Tibial artery (tissue), 4 donors: ENCODE results near the gene SERGEF.

Experiments used
- DNase-seq, 2 donors: peaks; one replicate each; pipeline ENCODE4 v3.0.0-alpha.2; 2019
- H3K27ac ChIP-seq, 2 donors: fragments of 200-600 bp; sonication (generic) in 1 of 2; 1 replicate in 1 of 2; 2 replicates in 1 of 2; pipeline ENCODE4 v1.5.1; 2018 to 2019; ENCODE audit warnings: mild to moderate bottlenecking in 1 of 2
- H3K27me3 ChIP-seq, 2 donors: fragments of 200-600 bp; sonication (generic) in 1 of 2; one replicate each; pipeline versions ENCODE4 v1.5.1 to v1.6.0; 2016 to 2019
- H3K36me3 ChIP-seq, 3 donors: fragments of 200-600 bp; sonication (generic) in 2 of 3; one replicate each; pipeline ENCODE4 v1.5.1; 2016 to 2019; ENCODE audit warnings: mild to moderate bottlenecking in 2 of 3
- H3K4me1 ChIP-seq, 4 donors: fragments of 200-600 bp; sonication (generic) in 2 of 4; 1 replicate in 3 of 4; 2 replicates in 1 of 4; pipeline ENCODE4 v1.5.1; 2016 to 2019
- H3K4me3 ChIP-seq, 2 donors: fragments of 200-600 bp; sonication (generic) in 1 of 2; 1 replicate in 1 of 2; 2 replicates in 1 of 2; pipeline ENCODE4 v1.5.1; 2018 to 2019; ENCODE audit warnings: mild to moderate bottlenecking in 2 of 2
- H3K9me3 ChIP-seq, 3 donors: fragments of 200-600 bp; sonication (generic) in 1 of 3; one replicate each; pipeline ENCODE4 v1.5.1; 2016 to 2019
- CTCF ChIP-seq, 2 experiments: fragments of 200-600 bp in 1 of 2; fragments of 450-650 bp in 1 of 2; IDR thresholded peaks; one replicate each; pipeline ENCODE4 v1.5.1; 2017 to 2019; ENCODE audit warnings: antibody characterized with exemption in 2 of 2, mild to moderate bottlenecking in 1 of 2, moderate library complexity in 1 of 2
- intact Hi-C: fragments of 100-400 bp; cut with DNase I; formaldehyde crosslinking; loops from one replicate; pipeline ENCODE4 v1.15.0; 2023; ENCODE audit warnings: low total_unique reads

SERGEF gene

GRCh38 chr11:17861036-17861755 lies 151.7 kb downstream of the SERGEF start:
- intact Hi-C loops, result no loop called here
- no peak for TF ChIP-seq CTCF (IDR thresholded peaks at IDR 0.05)
- Histone ChIP-seq H3K4me3 (no peak overlapping the region), H3K9me3 (no peaks in the 10 kb centered on the region), H3K27me3 (no peaks in the 10 kb centered on the region), H3K4me1 (no peaks in the 10 kb centered on the region), H3K36me3 (peaks cover 0 to 11% (median 0%) of the 10 kb centered on the region in 3 donors), H3K27ac (no peak overlapping the region)
- DNase-seq, result no peak

- intact Hi-C loops, result no loop called here
- no peak for TF ChIP-seq CTCF (IDR thresholded peaks at IDR 0.05)
- H3K27me3 ChIP-seq, result no peaks in the 10 kb centered on the region
- H3K9me3 ChIP-seq, result no peaks in the 10 kb centered on the region
- H3K4me3 ChIP-seq, result no peak overlapping the region
- peaks cover 0 to 11% (median 0%) of the 10 kb centered on the region in 3 donors for H3K36me3 ChIP-seq
- no peak overlapping the region for H3K27ac ChIP-seq
- DNase-seq, result no peak
- H3K4me1 ChIP-seq, result no peaks in the 10 kb centered on the region
These were observed 153.3 kb downstream of the SERGEF start for GRCh38 chr11:17859552-17859951.

- no peak for DNase-seq
- Histone ChIP-seq H3K27ac (no peak overlapping the region), H3K27me3 (no peaks in the 10 kb centered on the region), H3K4me3 (no peak overlapping the region), H3K4me1 (no peaks in the 10 kb centered on the region), H3K36me3 (peaks cover 0 to 16% (median 0%) of the 10 kb centered on the region in 3 donors), H3K9me3 (no peaks in the 10 kb centered on the region)
- TF ChIP-seq CTCF (IDR thresholded peaks at IDR 0.05), result no peak
- intact Hi-C loops, result no loop called here
These were observed 157.1 kb downstream of the SERGEF start for GRCh38 chr11:17855531-17856290.

- H3K27ac ChIP-seq, result no peak overlapping the region
- intact Hi-C loops, result no loop called here
- no peaks in the 10 kb centered on the region for H3K4me1 ChIP-seq
- no peaks in the 10 kb centered on the region for H3K27me3 ChIP-seq
- no peak for TF ChIP-seq CTCF (IDR thresholded peaks at IDR 0.05)
- peaks cover 0 to 16% (median 0%) of the 10 kb centered on the region in 3 donors for H3K36me3 ChIP-seq
- H3K9me3 ChIP-seq, result no peaks in the 10 kb centered on the region
- DNase-seq, result no peak
- H3K4me3 ChIP-seq, result no peak overlapping the region
These were observed 159.6 kb downstream of the SERGEF start for GRCh38 chr11:17853280-17853679.

- DNase-seq, result no peak
- H3K27ac ChIP-seq, result no peak overlapping the region
- H3K4me1 ChIP-seq, result no peaks in the 10 kb centered on the region
- no peak overlapping the region for H3K4me3 ChIP-seq
- H3K27me3 ChIP-seq, result no peaks in the 10 kb centered on the region
- H3K36me3 ChIP-seq, result peaks cover 0 to 11% (median 0%) of the 10 kb centered on the region in 3 donors
- no peak for TF ChIP-seq CTCF (IDR thresholded peaks at IDR 0.05)
- no peaks in the 10 kb centered on the region for H3K9me3 ChIP-seq
- intact Hi-C loops, result no loop called here
These were observed 160.6 kb downstream of the SERGEF start for GRCh38 chr11:17852246-17852645.
